Keratinocyte (primary cell): ENCODE measurements around the gene S1PR3. TPM values are rescaled to one million over a fixed set of nuclear protein-coding genes. Genes with fewer than 3 reads are reported as not detected.

Experiments used
- DNase-seq: peaks from one replicate; pipeline ENCODE4 v3.0.0-alpha.2; 2011; ENCODE audit warnings: low read depth, missing footprints, low spot score
- FAIRE-seq: peaks from 2 replicates; lab custom pipeline; 2011; peaks lifted over from hg19 to GRCh38; lab: Jason Lieb, UNC
- H2AFZ ChIP-seq: 2 replicates; pipeline ENCODE4 v1.6.0; 2012; ENCODE audit warnings: low read length, control low read depth, inconsistent platforms; ENCODE audit not compliant: control insufficient read depth
- H3K27ac ChIP-seq: 2 replicates; pipeline ENCODE4 v1.5.1; 2011; ENCODE audit warnings: low read length; ENCODE audit not compliant: control insufficient read depth, insufficient read depth
- H3K27me3 ChIP-seq: 3 replicates; pipeline ENCODE4 v1.6.0; 2011; ENCODE audit warnings: low read length; ENCODE audit not compliant: control insufficient read depth, insufficient read depth; ENCODE audit errors: extremely low read depth
- H3K36me3 ChIP-seq, 2 experiments: 2 replicates in 1 of 2; 3 replicates in 1 of 2; pipeline ENCODE4 v1.5.1; 2011; ENCODE audit warnings: low read length in 2 of 2, mild to moderate bottlenecking in 1 of 2; ENCODE audit not compliant: control insufficient read depth in 2 of 2, insufficient read depth in 2 of 2; ENCODE audit errors: extremely low read depth in 1 of 2
- H3K4me1 ChIP-seq: 3 replicates; pipeline ENCODE4 v1.5.1; 2011; ENCODE audit warnings: low read length; ENCODE audit not compliant: control insufficient read depth, insufficient read depth; ENCODE audit errors: extremely low read depth
- H3K4me2 ChIP-seq: 3 replicates; pipeline ENCODE4 v1.6.0; 2011; ENCODE audit warnings: low read depth, low read length; ENCODE audit not compliant: control insufficient read depth, insufficient read depth; ENCODE audit errors: extremely low read depth
- H3K4me3 ChIP-seq, 3 experiments: fragments of 200-600 bp in 1 of 3; sonication (generic) in 1 of 3; 2 replicates in 2 of 3; 3 replicates in 1 of 3; pipeline ENCODE4 v1.5.1; 2011 to 2016; ENCODE audit warnings: low read length in 3 of 3, mild to moderate bottlenecking in 3 of 3, control low read depth in 2 of 3, inconsistent platforms in 1 of 3, low read depth in 1 of 3, mixed read lengths in 1 of 3, mixed run types in 1 of 3, moderate library complexity in 1 of 3; ENCODE audit not compliant: control insufficient read depth in 2 of 3, insufficient read depth in 2 of 3; ENCODE audit errors: extremely low read depth in 1 of 3
- H3K79me2 ChIP-seq: 2 replicates; pipeline ENCODE4 v1.6.0; 2012; ENCODE audit warnings: low read length; ENCODE audit not compliant: control insufficient read depth, insufficient read depth
- H3K9ac ChIP-seq: 3 replicates; pipeline ENCODE4 v1.6.0; 2011; ENCODE audit warnings: low read length; ENCODE audit not compliant: control insufficient read depth, insufficient read depth; ENCODE audit errors: extremely low read depth
- H3K9me1 ChIP-seq: 3 replicates; pipeline ENCODE4 v1.6.0; 2011; ENCODE audit warnings: low read length; ENCODE audit not compliant: control insufficient read depth, insufficient read depth; ENCODE audit errors: extremely low read depth
- H3K9me3 ChIP-seq: 2 replicates; pipeline ENCODE4 v1.5.1; 2012; ENCODE audit warnings: low read depth, low read length; ENCODE audit not compliant: control insufficient read depth
- H4K20me1 ChIP-seq: 3 replicates; pipeline ENCODE4 v1.6.0; 2011; ENCODE audit warnings: low read length; ENCODE audit not compliant: control insufficient read depth, insufficient read depth; ENCODE audit errors: extremely low read depth
- CTCF ChIP-seq, 3 experiments: IDR thresholded peaks in 1 of 3; conservative IDR thresholded peaks in 1 of 3; optimal IDR thresholded peaks in 1 of 3; 2 replicates in 2 of 3; 3 replicates in 1 of 3; pipeline versions ENCODE3 to v1.5.1; 2011; ENCODE audit warnings: low read length in 3 of 3, mild to moderate bottlenecking in 3 of 3, moderate library complexity in 2 of 3, control low read depth in 1 of 3, inconsistent platforms in 1 of 3; ENCODE audit not compliant: insufficient read depth in 2 of 3; ENCODE audit errors: extremely low read depth in 1 of 3
- EZH2 ChIP-seq: IDR thresholded peaks from one replicate; pipeline ENCODE4 v1.6.1; 2012; ENCODE audit warnings: inconsistent platforms, mild to moderate bottlenecking, low read length, moderate library complexity
- dilution Hi-C: fragments of 300-500 bp; cut with MboI; formaldehyde crosslinking; loops from one replicate; pipeline ENCODE4 v1.7.0; 2020; ENCODE audit warnings: low sequenced_read_pairs; ENCODE audit not compliant: extremely low pct_ligation_motif_present
- polyA plus RNA-seq, 5 experiments: library from polyadenylated mRNA; depleted of rRNA in 3 of 5; stranded (reverse) in 3 of 5; stranded (forward) in 1 of 5; unstranded in 1 of 5; fragments of >200 nt; gene quantifications; 1 replicate in 1 of 5; 2 replicates in 3 of 5; 3 replicates in 1 of 5; pipeline versions ENCODE4 v1.2.1 to v1.2.3, GENCODE V29; 2011 to 2012; ENCODE audit warnings: missing spikeins in 2 of 5, low read depth in 1 of 5, low replicate concordance in 1 of 5

Gene S1PR3
- polyA plus RNA-seq, 1 donor (not counting 4 experiments of a cell fraction or from before 2014, with no cell fraction given): 4.1 TPM

- TF ChIP-seq EZH2: no peak
- no peak for TF ChIP-seq CTCF (optimal IDR thresholded peaks at IDR 0.05 in 1 of 3, IDR thresholded peaks at IDR 0.05 in 1 of 3, conservative IDR thresholded peaks at IDR 0.05 in 1 of 3; ENCODE audit: extremely low read depth in 1 of 3, insufficient read depth in 2 of 3, low read length in 3 of 3)
- Histone ChIP-seq H3K36me3 (no peaks in the 10 kb centered on the region), H3K4me2 (no peak overlapping the region), H3K9me3 (no peaks in the 10 kb centered on the region), H3K79me2 (no peaks in the 10 kb centered on the region), H3K9me1 (no peaks in the 10 kb centered on the region), H3K27me3 (no peaks in the 10 kb centered on the region), H3K9ac (no peak overlapping the region), H4K20me1 (no peaks in the 10 kb centered on the region), H3K27ac (no peak overlapping the region), H3K4me1 (no peaks in the 10 kb centered on the region), H3K4me3 (no peak overlapping the region), H2AFZ (no peak overlapping the region)
- FAIRE-seq (no peak), DNase-seq (no peak)
- dilution Hi-C loops: no loop called here
Observed at GRCh38 chr9:88971131-88971960, 19.9 kb upstream of the S1PR3 start.

GRCh38 chr9:88972401-88972800 lies 18.9 kb upstream of the S1PR3 start:
- H3K36me3 ChIP-seq: no peaks in the 10 kb centered on the region
- no peak overlapping the region for H3K4me3 ChIP-seq
- H3K4me1 ChIP-seq: no peaks in the 10 kb centered on the region
- no peak for FAIRE-seq
- H2AFZ ChIP-seq: no peak overlapping the region
- H4K20me1 ChIP-seq: no peaks in the 10 kb centered on the region
- no peaks in the 10 kb centered on the region for H3K9me1 ChIP-seq
- no peaks in the 10 kb centered on the region for H3K9me3 ChIP-seq
- no peak overlapping the region for H3K4me2 ChIP-seq
- dilution Hi-C loops: no loop called here
- H3K27ac ChIP-seq: no peak overlapping the region
- H3K27me3 ChIP-seq: no peaks in the 10 kb centered on the region
- no peaks in the 10 kb centered on the region for H3K79me2 ChIP-seq
- TF ChIP-seq CTCF (optimal IDR thresholded peaks at IDR 0.05 in 1 of 3, IDR thresholded peaks at IDR 0.05 in 1 of 3, conservative IDR thresholded peaks at IDR 0.05 in 1 of 3; ENCODE audit: extremely low read depth in 1 of 3, insufficient read depth in 2 of 3, low read length in 3 of 3) (no peak), EZH2 (no peak)
- no peak overlapping the region for H3K9ac ChIP-seq
- no peak for DNase-seq
